ENCODE data around the gene DDX24. TPM values are rescaled to one million over a fixed set of nuclear protein-coding genes. Genes with fewer than 3 reads are reported as not detected.

DDX24 gene
- total RNA-seq, 1 donor from 2014 or later = 65.8 TPM

GRCh38 chr14:94127330-94127729 lies 46.3 kb upstream of the DDX24 start:
- no peak for FAIRE-seq

GRCh38 chr14:94126800-94127199 lies 45.8 kb upstream of the DDX24 start:
- no peaks in the 10 kb centered on the region for H3K27me3 ChIP-seq (ENCODE audit: control insufficient read depth, insufficient read depth, low read length)
- H3K36me3 ChIP-seq (ENCODE audit: control insufficient read depth, insufficient read depth, low read length) = peaks cover 3% of the 10 kb centered on the region
- no peak for FAIRE-seq
- TF ChIP-seq, protein P1, sequence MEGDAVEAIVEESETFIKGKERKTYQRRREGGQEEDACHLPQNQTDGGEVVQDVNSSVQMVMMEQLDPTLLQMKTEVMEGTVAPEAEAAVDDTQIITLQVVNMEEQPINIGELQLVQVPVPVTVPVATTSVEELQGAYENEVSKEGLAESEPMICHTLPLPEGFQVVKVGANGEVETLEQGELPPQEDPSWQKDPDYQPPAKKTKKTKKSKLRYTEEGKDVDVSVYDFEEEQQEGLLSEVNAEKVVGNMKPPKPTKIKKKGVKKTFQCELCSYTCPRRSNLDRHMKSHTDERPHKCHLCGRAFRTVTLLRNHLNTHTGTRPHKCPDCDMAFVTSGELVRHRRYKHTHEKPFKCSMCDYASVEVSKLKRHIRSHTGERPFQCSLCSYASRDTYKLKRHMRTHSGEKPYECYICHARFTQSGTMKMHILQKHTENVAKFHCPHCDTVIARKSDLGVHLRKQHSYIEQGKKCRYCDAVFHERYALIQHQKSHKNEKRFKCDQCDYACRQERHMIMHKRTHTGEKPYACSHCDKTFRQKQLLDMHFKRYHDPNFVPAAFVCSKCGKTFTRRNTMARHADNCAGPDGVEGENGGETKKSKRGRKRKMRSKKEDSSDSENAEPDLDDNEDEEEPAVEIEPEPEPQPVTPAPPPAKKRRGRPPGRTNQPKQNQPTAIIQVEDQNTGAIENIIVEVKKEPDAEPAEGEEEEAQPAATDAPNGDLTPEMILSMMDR (IDR thresholded peaks at IDR 0.05; ENCODE audit: insufficient read depth, low read length, severe bottlenecking) = no peak
- no peak overlapping the region for H3K4me3 ChIP-seq (ENCODE audit: low read depth, low read length)
- no peak for DNase-seq (ENCODE audit: low read depth)

More at GRCh38 chr14:94127330-94127729, 46.3 kb upstream of the DDX24 start:
- no peak for DNase-seq (ENCODE audit: low read depth)
- no peak overlapping the region for H3K4me3 ChIP-seq (ENCODE audit: low read depth, low read length)
- H3K36me3 ChIP-seq (ENCODE audit: control insufficient read depth, insufficient read depth, low read length) = peaks cover 3% of the 10 kb centered on the region
- TF ChIP-seq, protein P1 (IDR thresholded peaks at IDR 0.05; ENCODE audit: insufficient read depth, low read length, severe bottlenecking) = no peak
- H3K27me3 ChIP-seq (ENCODE audit: control insufficient read depth, insufficient read depth, low read length) = no peaks in the 10 kb centered on the region

GRCh38 chr14:94126419-94126677 lies 45.3 kb upstream of the DDX24 start:
- no peak overlapping the region for H3K4me3 ChIP-seq (ENCODE audit: low read depth, low read length)
- no peaks in the 10 kb centered on the region for H3K27me3 ChIP-seq (ENCODE audit: control insufficient read depth, insufficient read depth, low read length)
- no peak for DNase-seq (ENCODE audit: low read depth)
- peaks cover 3% of the 10 kb centered on the region for H3K36me3 ChIP-seq (ENCODE audit: control insufficient read depth, insufficient read depth, low read length)
- TF ChIP-seq, protein P1 (IDR thresholded peaks at IDR 0.05; ENCODE audit: insufficient read depth, low read length, severe bottlenecking) = no peak
- no peak for FAIRE-seq

DNA sequence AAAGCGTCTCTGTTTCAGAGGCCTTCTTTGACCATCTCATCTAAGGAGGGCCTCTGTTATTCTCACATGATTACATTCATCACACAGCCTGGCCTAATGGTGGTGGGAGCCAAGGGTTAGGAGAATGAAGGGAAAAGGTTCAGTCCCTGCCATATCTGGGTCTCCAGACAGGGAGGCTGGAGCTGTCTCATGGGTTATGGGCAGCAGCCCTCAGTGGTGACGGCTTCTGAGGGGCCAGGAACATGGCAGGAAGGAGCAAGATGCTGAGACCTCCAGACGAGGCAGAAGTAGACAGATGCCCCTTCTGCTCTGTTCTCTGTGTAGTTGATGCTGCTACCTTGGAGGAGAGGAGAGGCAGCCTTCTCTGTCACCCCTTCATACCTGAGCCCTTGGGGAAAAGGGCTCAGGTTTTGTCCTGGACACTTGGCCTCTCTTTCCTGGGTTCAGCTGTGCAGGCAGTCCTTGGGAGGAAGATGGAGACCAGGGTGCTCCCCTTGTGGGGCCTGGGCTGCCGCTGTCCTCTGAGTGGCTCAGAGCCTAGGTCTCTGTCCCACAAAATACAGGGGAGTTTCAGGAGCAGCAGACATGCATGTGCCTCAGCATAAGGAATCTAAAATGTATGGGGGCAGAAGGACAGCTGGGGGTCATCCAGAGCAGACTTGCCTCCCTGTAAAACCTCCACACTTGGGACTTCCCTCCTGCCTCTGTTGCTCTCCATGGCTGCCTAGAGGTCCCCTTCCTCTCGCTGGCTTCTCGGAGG lies 44.8 kb upstream of the DDX24 start:
- TF ChIP-seq, protein P1 (IDR thresholded peaks at IDR 0.05; ENCODE audit: insufficient read depth, low read length, severe bottlenecking) = no peak
- no peak for FAIRE-seq

DNA sequence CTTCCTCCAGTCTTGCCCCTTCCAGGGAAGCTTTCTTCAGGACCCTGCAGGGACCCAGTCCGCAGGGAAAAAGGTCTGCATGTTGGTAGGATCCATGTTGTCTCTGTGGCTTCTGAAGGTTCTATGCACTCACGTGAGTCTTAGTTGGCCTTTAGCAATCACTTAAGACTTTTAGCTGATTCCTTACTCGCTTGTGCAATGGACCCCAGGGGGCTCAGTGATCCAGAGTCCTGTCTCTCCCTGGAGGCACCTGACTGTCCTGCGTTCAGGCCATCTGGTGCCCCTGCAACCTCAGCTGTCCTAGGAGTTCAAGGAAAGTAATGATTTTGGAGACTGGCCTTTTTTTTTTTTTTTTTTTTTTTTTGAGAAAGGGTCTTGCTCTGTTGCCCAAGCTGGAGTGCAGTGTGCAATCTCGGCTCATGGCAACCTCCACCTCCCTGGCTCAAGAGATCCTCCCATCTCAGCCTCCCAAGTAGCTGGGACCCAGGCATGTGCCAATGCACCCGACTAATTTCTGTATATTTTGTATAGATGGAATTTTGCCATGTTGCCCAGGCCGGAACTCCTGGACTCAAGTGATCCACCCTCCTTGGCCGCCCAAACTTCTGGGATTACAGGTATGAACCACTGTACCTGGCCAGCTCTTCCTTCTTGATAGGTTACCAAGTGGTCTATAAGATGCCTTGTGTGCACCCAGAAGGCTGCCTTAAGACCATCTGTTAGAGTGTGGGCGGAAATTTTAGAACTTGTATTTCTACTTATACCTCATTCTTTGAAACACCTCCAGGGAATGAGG lies 43.8 kb upstream of the DDX24 start:
- H3K27me3 ChIP-seq (ENCODE audit: control insufficient read depth, insufficient read depth, low read length) = no peaks in the 10 kb centered on the region
- no peak overlapping the region for H3K4me3 ChIP-seq (ENCODE audit: low read depth, low read length)
- FAIRE-seq = no peak
- TF ChIP-seq, protein P1 (IDR thresholded peaks at IDR 0.05; ENCODE audit: insufficient read depth, low read length, severe bottlenecking) = no peak
- peaks cover 3% of the 10 kb centered on the region for H3K36me3 ChIP-seq (ENCODE audit: control insufficient read depth, insufficient read depth, low read length)
- no peak for DNase-seq (ENCODE audit: low read depth)

More for the DNA sequence above, 44.8 kb upstream of the DDX24 start:
- H3K4me3 ChIP-seq (ENCODE audit: low read depth, low read length) = no peak overlapping the region
- no peak for DNase-seq (ENCODE audit: low read depth)
- no peaks in the 10 kb centered on the region for H3K27me3 ChIP-seq (ENCODE audit: control insufficient read depth, insufficient read depth, low read length)
- H3K36me3 ChIP-seq (ENCODE audit: control insufficient read depth, insufficient read depth, low read length) = peaks cover 3% of the 10 kb centered on the region
